DMS153 treated with DMSO at 0.1 percent for 48 hours (cell line): ENCODE measurements around the gene HMGXB3.
"Not testable (repeated sequence)": the region's sequence is repeated elsewhere in the genome, so short reads cannot be mapped to it uniquely, and the experiment has no call there.

ENCODE experiments used
- DNase-seq: peaks from one replicate; lab custom pipeline; 2025; ENCODE audit not compliant: unreplicated experiment; lab: John Stamatoyannopoulos, UW

The HMGXB3 gene

DNA sequence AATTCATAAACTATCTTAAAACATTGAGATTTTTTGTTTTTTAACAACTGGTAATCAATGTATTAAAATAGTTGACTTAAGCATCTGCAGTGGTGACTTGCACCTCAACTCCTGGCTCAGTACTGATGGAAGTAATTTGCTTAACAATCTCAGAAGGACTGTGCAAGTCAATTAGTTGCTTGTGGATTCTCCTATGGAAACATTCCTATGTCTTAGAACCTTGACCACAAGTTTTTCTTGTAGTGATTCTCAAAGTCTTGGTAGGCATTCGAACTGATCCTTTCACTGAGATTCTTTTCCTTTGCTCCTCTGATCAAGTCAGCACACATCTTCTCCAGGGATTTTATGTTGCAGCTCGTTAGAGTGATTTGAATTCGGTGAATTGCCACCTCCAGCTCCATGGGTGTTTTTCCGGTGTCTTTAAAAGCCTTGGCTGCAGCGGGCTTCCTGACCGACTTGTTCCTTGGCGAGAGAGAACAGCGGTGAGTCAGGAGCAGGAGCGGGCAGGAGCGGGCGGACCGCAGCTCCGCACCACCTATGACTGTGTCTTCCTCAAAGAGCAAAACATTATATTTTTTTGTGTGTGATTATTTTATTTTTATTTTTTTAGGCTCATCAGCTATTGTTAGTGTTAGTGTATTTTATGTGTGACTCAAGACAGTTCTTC, 21.1 kb downstream of the HMGXB3 start:
- DNase-seq: no peak

DNA sequence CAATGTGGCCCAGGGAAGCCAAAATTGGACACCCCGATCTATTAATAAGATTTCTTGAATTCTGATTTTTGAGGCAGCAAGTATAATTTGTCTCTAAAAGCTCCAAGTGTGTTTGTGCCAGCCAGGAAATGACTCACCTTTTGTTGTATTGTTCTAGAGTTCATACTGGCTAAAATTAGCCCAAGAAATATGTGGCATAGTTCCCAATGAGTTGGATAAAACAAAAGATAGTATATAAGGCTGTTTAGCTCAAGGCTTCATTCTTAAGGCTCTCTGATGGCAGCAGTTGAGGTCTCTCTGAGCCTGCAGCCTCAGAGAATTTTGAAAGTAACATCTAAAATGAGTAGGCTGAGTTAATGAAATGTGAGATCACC, 21.6 kb downstream of the HMGXB3 start:
- DNase-seq: no peak

DNA sequence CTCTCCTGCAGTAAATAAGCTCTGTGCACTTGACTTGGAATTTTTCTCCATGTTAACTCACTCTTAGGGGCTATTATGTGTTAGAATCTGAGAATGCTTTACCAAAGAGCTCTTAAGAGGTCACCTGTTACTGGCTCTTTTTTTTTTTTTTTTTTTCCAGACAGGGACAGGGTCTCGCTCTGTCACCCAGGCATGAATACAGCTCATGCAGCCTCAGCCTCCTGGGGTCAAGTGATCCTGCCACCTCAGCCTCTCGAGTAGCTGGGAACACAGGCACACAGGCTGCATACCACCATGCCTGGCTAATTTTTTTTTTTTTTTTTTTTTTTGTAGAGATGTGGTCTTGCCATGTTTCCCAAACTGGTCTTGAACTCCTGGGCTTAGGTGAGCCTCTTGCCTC, 22.1 kb downstream of the HMGXB3 start:
- no peak for DNase-seq

DNA sequence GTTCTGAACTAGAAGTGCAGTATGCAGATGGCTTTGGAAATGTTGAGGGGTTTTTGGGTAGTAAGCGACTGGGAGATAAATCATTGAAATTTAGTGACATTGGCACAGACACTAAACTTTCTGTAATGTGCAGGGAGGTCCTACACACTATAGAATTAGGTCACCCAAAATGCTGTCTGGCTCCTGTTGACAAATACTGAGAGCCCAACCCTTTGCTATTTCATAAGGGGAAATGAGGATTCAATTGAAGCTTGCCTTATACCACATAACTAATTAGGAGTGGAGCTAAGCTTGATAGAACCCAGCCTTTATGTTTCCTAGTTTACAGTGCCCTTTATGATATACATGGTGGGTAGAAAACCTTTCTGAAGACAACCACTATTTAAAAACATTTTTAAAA, 22.6 kb downstream of the HMGXB3 start:
- no peak for DNase-seq

DNA sequence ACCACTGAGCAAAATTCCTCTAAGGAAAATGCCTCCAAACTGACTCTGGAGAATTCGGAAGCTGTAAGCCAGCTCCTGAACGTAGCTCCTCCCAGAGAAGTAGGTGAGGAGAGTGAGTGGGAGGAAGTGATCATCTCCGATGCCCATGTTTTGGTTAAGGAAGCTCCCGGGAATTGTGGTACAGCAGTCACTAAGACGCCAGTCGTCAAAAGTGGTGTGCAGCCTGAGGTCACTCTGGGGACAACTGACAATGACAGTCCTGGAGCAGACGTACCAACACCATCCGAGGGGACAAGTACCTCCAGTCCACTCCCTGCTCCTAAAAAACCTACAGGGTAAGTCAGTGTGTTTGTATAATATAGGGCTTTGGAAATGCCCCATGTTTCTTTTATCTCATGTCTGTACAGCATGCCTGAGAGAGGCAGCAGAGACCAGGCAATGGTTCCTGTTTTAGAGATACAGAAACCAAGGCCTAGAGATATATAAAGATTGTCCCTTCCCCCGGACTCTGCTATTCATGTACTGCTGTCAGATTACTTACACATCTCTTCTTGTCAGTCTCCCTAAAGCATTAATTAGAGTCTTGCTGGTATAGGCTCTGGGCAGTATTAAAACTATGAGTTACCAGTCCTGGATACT, 23.9 kb downstream of the HMGXB3 start:
- no peak for DNase-seq

DNA sequence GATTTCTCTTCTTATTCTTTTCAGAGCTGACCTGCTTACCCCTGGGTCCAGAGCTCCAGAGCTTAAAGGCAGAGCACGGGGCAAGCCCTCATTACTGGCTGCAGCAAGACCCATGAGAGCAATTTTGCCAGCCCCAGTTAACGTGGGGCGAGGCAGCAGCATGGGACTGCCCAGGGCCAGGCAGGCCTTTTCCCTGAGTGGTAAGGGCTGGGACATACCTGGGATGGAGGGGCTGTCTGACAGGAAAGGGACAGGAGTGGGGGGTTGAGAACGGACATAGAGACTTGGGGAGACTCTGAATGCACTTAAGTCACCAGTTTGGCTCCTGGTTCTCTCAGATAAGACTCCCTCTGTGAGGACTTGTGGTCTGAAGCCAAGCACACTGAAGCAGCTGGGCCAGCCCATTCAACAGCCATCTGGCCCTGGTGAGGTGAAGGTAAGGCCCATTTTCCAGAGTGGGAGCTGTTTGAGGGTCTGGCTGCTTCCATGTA, 26.2 kb downstream of the HMGXB3 start:
- no peak for DNase-seq

DNA sequence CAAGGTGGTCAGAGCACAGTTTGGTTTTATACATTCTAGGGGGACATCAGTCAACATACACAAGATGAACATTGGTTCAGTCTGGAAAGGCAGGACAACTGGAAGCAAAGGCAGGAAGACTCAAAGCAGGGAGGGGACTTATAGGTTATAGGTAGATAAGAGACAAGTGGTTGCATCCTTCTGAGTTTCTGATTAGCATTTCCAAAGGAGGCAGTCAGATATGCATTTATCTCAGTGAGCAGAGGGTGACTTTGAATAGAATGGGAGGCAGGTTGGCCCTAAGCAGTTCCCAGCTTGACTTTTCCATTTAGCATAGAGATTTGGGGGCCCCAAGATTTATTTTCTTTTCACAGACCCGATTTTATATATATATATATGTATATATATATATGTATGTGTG, 27.5 kb downstream of the HMGXB3 start:
- not testable (repeated sequence) for DNase-seq

DNA sequence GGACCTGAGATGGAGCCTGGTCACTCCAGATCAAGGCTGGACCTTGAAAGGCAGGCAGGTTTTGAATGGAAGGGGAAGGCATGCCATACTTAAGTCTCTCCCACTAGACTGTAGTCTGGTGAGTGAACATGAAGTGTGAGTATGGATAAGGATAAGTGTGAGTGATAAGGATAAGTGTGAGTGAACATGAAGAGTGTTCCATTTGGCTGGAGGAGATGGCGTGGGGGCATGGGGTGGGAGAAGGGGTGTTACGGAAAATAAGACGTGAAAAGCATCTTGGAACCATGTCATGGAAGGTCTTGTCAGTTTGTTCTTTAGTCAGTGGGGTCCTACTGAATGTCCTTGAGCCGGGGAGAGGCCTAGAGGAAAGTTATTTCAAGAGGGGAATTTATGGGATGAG, 32.8 kb downstream of the HMGXB3 start:
- no peak for DNase-seq

DNA sequence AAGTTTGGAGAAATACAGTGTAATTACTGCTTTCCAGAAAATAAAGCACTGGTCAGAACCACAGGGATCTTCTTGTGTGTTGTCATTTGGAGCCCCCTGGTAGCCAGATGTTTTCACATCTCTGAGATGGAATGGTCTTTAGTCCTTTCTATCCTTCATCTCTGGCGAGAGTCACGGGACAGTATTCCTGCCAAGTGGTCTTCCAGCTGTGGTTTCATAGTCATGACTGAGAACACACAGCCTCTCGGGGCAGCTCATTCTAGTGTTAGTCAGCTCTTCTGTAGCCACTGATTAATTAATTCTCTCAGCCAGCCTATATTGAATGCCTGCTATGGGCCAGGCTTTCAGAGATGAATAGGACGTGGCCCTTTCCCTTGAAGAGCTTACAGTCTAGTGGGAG, 34.1 kb downstream of the HMGXB3 start:
- no peak for DNase-seq

DNA sequence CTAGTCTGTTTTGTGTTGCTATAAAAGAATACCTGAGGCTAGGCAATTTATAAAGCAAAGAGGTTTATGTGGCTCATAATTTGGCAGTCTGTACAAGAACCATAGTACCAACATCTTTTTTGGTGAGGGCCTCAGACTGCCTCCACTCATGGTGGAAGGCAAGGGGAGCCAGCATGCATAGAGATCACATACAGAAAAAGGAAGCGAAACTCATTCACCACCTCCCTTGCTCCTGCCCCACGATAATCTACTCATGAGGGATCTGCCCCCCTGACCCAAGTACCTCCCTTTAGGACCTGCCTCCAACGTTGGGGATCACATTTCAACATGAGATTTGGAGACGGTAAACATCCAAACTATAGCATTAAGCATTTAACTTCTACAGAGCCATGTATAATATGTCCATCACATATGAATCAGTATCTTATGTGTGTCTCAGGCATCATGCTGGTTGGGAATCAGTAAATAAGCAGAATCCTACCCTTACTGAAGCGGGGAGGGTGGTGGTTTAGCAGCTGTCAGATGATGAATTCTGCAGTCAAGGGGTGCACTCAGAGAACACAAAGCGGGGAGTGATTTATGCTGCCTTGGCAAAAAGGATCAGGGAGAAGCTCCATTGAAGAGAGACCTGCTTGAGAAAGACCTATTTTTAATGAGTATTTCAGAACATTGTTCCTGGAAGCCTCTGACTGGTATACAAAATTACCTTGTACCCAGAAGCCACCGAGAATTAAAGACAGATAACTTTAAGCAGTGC, 34.8 kb downstream of the HMGXB3 start:
- no peak for DNase-seq

DNA sequence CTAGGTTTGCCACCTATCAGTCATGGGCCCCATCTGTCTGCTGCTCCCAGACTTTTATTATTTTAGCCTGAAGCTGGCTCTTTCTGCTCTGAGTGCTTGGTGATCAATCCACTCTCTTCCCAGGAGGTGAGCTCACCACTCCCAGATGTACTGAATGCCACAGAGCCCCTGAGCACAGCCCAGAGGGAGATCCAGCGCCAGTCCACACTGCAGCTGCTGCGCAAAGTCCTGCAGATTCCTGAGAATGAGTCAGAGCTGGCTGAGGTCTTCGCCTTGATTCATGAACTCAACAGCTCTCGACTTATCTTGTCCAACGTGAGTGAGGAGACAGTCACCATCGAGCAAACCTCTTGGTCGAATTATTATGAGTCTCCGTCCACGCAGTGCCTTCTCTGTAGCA, 36.0 kb downstream of the HMGXB3 start:
- DNase-seq: no peak

DNA sequence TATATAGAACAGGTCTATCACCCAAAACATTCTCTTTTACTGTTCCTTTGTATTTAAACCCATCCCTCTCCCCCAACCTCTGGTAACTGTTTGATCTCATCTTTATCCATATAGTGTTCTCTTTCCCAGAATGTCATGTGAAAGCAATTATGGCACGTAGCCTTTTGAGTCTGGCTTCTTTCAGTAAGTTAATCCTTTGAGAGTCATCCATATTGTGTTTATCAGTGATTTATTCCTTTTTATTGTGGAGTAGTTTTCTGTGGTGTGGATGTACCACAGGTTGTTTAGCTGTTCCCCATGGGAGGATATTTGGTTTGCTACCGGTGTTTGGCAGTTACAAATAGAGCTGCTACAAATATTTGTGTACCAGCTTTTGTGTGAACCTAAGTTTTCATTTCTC, 38.0 kb downstream of the HMGXB3 start:
- DNase-seq: no peak

DNA sequence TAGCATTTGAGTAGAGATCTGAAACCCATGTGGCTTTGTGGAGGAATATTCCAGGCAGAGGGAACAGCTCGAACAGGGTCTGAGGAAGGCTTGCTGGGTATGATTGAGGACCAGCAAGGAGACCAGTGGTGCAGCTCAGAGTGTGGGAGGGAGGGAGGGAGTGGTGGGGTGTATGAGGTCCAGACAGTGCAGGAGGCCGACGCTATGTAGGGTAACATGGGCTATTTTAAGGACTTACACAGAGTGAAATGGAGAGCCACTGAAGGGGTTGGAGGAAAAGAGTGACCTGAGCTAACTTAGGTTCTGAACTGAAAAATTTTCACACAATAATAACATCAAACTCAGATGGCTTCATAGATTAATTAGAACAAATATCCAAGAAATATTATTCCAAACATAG, 41.9 kb downstream of the HMGXB3 start:
- DNase-seq: no peak

DNA sequence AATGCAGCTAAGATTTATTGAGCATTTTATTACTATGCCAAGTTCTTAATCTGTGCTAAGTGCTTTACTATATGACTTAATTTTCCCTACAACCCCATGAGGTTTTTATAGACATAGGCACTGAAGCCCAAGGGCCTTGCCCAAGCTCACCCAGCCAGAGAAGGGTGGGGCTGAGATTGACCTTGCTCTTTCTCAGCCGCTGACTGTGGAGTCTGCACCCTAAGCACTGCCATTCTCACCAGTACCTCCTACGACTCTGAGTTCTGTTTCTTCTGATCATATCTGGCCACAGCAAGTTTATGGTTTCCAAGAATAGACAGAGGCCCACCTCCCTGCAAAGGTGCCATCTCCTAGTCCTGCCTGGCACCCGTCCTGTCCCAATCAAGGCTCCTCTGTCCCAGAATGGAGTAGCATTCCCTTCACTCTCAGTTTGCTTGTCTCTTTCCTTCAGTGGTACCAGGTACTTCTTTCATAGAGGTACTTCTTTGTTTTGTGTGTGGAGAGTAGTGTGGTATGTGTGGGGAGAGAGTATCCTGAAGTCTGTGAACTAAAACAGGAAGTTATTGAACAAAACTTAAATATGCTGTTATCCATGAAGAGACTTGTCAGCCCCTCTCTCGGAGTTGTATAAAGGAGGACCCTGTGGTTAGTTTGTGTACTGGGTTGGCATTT, 43.3 kb downstream of the HMGXB3 start:
- DNase-seq: no peak

DNA sequence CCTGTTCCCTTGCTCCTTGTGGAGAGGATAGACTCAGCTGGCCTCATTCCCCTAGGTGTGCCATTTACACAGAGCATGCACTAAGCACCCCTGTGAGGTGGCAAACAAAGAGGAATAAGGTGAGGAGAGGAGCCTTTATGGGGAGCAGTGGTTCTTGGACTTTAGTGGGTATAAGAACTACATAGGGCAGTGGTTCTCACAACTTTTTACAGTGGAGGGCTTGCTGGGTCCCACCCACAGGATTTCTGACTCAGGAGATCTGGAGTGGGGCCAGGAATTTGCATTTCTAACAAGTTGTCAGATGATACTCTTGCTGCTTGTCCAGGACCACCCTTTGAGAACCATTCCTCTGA, 43.8 kb downstream of the HMGXB3 start:
- DNase-seq: no peak

DNA sequence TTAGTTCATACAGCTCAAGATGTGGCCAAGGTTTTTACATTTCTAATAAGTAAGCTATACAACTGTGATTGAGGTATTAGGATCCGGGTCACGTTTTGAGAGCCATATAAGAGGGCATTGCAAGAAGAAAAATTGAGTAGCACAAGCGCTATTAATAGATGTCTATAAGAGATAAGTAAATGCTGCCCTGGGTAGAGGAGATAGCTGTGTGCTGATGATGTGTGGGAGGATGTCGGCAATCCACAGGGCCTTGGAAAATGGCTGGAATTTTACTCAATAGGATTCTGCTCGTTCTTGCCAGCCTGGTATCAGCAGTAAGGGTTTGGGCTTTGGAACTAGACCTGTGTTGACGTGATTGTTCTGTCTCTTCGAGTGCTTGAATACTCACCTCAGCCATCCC, 44.2 kb downstream of the HMGXB3 start:
- no peak for DNase-seq

DNA sequence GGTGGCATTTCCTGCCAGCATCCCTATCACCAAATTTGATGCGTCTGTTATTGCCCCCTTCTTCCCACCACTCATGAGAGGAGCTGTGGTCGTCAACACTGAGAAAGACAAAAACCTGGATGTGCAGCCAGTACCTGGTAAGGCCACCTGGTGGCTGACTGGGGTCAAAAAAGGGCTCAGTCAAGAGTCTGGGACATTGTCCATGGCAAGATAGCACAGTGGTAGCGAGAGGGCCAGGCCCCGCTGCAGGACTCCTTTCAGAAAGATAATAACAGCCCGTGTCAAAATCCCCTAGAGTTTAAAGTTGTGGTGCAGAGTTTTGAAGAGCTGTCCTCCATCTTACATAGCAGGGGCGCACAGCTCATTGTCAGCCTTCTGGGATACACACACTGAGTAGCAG, 45.0 kb downstream of the HMGXB3 start:
- no peak for DNase-seq

DNA sequence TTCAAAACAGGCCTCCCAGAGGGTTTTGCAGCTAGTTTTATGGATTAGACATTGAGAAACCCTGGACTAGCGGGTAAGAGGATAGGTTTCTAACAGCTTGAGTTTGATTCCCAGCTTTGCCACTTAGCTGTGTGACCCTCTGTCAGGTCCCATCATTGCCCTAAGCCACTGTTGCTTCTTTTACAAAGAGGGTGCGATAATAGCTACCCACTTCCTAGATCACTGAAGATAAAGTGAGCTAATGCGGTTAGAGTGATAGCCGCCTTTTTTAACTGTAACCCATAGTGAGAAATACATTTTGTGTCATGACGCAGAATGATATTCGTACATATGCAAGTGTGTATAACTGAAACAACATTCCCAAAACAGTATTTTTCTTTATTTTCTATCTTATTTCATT, 45.5 kb downstream of the HMGXB3 start:
- DNase-seq: no peak

DNA sequence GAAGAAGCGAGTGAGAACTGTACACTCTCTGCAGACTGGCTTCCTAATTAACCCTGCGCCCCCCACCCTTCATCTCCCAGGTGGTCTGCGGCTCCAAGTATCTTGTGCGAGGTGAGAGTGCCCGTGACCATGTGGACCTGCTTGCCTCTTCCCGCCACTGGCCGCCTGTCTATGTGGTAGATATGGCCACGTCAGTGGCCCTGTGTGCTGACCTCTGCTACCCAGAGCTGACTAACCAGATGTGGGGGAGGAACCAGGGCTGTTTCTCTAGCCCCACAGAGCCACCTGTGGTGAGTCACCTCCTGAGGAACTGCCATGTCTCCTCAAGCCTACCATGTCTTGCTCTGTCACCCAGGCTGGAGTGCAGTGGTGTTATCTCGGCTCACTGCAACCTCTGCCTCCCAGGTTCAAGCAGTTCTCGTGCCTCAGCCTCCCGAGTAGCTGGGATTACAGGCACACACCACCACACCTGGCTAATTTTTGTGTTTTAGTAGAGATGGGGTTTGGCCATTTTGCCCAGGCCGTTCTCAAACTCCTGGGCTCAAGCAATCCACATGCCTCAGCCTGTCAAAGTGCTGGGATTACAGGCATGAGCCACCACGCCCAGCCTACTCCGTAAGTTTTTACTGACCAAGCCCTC, 49.8 kb downstream of the HMGXB3 start:
- DNase-seq: not testable (repeated sequence)

DNA sequence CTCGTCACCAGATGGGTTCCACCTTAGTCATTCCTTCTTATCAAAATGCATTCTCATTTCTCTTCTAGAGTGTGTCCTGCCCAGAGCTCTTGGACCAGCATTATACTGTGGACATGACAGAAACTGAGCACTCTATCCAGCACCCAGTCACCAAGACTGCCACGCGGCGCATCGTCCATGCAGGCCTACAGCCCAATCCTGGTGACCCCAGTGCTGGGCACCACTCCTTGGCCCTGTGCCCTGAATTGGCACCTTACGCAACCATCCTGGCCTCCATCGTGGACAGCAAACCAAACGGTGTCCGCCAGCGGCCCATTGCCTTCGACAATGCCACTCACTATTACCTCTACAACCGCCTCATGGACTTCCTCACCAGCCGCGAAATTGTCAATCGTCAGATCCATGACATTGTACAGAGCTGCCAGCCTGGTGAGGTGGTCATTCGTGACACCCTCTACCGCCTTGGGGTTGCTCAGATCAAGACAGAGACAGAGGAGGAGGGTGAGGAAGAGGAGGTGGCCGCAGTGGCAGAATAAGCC, 51.2 kb downstream of the HMGXB3 start:
- no peak for DNase-seq
